NCI-H748 (cell line): ENCODE results near the gene LNX2.

Experiments
- DNase-seq: peaks from one replicate; lab custom pipeline; 2025; ENCODE audit not compliant: unreplicated experiment; lab: John Stamatoyannopoulos, UW

LNX2 gene

DNA sequence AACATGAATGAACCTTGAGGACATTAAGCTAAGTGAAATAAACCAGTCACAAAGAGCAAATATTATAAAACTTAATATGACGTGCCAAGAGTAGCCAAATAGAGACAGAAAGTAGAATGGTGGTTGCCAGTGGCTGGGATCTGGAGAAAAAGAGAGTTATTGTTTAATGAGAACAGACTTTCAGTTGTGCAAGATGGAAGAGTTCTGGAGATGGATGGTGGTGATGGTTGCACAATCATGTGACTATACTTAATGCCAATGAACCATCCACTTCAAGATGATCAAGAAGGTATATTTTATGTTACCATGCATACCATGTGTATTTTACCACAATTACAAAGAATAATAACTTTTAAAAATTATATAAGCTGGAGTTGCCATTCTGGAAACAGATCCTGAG is 104.2 kb downstream of the LNX2 start:
- DNase-seq = no peak

DNA sequence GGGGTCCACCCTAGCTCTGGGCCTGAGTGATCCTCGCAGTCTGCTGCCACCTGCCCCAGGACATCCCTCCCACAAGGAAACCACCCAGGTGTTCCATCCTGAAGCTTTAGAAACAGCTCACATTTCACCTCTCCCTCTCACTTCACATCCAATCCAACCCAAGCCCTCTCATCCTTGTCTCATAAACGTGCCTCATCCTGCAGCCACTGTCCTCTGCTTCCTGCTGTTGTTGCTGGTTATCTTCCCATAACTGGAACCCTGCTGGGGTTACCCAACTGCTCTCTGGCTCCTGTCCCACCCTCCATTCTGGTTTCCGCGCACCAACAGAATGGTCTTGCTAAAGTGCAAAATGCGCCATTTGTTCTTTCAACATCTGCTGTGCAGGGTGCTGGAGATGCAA is 110.2 kb downstream of the LNX2 start:
- DNase-seq = peak; percentile 70

DNA sequence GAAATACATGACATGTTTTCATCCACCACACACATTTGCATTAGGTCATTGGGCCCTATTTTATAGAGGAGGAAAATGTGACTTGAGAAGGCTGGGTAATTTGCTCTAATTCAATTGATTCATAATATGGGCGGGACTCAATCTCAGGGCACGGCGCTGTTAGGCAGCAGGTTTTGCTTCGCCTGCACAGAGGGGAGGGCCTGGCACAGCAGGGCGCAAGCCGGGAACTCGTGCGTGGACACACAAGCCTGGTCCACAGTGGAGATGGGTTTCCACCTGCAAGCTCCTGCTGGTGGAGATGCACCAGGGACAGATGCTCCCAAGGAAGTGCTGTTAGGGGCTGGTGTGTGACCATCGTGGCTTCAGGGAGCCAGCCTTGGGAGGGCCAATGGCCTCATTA is 111.5 kb downstream of the LNX2 start:
- peak; percentile 41 for DNase-seq

DNA sequence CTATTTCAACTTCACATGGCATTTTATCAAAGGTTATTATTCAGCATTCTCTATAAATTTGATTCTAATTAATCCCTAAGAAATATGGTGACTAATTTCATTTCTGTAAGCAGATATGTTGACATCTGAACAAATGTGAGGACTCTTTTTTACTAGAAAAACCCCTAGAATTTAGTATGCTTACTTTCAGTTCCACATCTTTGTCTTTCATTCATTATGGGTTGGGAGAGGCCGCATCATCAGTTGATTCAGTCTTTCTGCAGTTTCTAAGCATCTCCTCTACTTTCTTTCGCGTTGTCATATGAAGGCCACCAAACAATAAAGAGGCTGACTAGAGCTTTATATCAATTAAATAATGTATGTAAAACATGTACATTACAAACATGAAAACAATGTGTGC is 114.5 kb downstream of the LNX2 start:
- no peak for DNase-seq

DNA sequence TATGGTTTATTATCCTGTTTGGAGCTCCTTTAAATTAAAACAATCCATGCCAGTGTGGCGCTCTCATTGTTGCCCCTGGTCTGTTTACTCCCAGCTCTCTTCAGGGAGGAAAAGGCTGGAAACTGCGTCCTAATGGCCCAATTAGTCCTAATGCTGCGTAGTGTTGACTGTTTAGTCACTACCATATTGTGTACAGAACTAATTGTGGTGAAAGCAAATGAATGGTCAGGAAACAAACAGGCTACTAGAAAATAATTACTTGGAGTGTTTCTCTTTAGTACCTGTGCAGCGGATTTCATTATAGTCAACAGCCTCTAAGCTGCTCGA is 115.5 kb downstream of the LNX2 start:
- peak; percentile 100 for DNase-seq

DNA sequence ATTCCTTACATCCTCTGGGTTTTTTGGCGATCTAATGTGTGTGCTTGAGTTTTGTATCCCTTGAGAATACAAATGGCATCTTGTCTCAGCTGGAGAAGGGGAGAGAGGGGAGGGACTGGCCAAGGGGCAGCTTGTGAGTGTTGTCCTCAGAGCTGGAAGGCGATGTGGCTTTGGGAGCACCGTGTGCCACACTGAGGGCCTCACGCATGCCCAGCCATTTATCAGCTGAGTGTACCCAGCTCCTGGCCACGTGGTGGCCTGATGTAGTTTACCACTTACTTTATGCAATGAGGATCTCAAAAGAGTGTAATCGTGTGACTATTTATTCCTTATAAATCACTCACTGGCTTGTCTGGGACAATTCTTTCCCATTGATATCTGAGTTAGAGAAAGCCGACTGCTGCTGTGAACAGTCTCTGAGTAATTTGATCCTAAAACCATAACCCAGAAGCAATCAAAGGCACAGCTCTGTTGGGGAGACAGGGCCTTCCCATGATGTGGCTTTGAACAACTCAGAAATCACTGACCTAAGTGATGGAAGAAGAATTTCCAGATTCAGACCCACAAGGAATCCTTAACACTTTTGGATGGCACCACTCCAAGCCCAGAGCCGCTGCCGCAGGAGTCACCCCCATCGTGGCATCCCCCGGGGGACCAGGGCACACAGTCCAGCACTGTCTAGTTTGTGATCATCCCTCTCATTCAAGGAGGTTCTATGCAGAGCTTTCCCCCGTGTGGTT is 116.0 kb downstream of the LNX2 start:
- no peak for DNase-seq

DNA sequence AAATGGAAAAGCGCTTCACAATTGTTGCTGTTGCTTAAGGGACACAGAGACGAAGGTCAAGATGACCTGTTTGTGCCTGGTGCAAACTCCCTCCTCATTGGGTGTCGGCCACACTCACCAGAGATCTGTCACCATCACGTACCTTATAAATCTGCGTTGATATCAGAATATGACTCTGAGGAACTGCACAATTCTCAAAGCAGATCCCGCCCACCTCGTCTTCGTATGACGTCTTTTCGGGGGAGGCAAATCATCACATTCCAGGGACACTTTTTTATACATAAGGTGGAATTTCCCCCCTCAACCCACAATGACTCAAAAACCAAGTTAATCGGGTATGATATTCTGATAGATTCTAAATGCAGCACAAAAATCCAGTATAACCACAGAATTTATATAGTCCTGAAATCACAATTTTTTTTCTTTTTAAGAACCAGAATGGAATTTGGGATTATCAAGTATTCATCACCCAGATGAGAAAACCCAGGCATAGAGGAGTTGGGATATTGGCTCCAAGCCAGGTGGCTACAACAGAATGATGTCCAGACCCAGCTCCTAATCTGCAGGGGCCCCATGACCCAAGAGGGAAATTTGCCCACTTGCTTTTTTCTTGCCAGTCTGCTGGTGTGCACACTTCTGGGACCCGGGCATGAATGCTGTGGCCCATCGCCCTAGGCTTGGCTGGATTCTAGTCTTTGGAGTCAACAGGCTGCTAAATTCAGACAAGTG is 119.4 kb downstream of the LNX2 start:
- DNase-seq = no peak

DNA sequence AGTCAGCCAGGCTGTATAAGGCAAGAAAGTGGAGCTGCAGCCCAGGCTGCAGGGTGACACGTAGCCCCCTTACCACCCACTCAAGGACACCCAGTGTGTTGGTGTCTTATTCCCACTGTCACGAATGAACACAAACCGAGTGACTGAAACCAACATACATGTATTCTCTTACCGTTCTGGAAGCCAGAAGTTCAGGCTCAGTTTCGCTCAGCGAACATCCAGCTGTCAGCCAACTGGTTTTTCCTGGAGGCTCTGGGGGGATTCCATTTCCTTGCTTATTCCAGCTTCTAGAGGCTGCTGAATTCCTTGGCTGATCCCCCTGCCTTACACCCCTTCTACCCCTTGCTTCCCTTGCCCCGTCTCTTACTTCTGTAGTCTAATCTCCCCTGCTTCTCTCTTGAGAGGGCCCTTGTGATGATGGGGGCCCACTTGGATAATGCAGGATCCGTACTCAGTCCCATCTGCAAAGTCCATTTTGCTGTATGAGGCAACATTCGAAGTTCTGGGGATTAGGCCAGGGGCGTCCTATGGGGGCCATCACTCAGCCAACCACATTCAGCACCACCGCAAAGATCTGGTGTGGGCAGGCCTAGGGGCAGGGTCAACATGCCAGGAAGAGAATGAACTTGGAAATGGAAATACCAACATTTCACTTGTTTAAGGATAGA is 122.6 kb downstream of the LNX2 start:
- no peak for DNase-seq

DNA sequence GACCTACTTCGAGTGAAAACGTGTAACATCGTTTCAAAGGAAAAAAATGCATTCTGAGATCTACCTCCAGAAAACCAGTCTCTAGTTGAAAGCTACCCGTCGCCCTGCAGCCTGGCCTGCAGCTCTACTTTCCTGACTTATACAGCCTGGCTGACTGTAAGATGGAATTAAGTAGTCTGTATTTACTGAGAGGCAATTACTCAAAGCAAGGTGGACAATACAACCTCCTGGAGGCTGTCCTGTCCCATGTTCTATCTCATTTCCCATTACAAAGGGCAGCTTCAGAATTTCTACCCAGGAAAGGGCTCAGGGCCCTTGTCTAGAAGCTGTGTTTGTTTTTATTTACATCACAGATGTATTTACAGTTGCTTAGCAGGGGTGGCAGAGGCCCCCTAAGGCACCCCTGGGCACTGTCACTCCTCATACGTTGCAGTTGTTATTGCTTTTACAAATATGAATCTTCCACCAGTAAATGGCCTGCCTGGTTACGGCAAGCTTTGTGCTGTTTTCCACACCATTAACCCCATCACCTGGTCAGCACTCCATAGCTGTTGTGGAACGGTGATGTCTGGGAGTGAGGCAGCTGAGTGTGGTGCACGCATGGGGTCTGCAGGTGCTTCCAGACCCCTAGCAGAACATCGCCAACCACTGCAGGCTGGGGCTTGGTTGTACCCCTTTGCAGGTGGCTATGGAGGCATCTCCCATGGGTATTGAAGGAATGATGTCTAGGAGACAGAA is 123.6 kb downstream of the LNX2 start:
- peak; percentile 82 for DNase-seq

DNA sequence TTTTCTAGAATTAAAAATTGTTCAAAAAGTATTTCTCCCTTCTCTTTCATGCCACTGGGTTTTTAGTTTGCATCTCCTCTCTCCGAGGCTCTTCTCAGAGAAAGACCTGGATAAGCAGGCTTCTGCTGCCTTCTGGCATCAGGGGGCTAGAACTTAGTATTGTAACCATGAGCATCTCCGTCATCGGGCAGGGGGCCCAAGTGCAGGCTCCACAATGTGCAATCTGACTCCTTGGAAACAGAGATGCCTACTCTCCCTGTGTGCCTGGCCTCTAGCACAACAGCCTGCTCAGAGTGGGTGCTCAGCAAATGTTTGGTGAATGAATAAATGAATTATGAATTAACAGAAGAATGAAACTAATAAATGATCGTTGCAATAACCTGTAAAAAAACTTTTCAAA is 124.3 kb downstream of the LNX2 start:
- peak; percentile 70 for DNase-seq
